AG04450 (cell line): ENCODE measurements around the gene DCAF8. TPM values are rescaled to one million over a fixed set of nuclear protein-coding genes. Genes with fewer than 3 reads are reported as not detected.

Source experiments
- CTCF ChIA-PET: fragments of 300-600, 350-600 bp; formaldehyde crosslinking; extraction: SDS; loops from one replicate; lab custom pipeline; 2022; ENCODE audit warnings: antibody characterized with exemption, inconsistent platforms; lab: Charles Lee
- POLR2A ChIA-PET: fragments of 350-600 bp; formaldehyde crosslinking; extraction: SDS; loops from one replicate; lab custom pipeline; 2021; ENCODE audit warnings: antibody characterized with exemption, inconsistent platforms; lab: Yijun Ruan, JAX
- DNase-seq: peaks from one replicate; pipeline ENCODE4 v3.0.0-alpha.2; 2011; ENCODE audit warnings: low read depth, low spot score
- H3K27ac ChIP-seq: one replicate; pipeline ENCODE4 v1.5.1; 2012; ENCODE audit warnings: low read depth, low read length, control low read depth
- H3K27me3 ChIP-seq: one replicate; pipeline ENCODE4 v1.6.0; 2012; ENCODE audit warnings: low read length; ENCODE audit not compliant: control insufficient read depth, insufficient read depth
- H3K4me3 ChIP-seq: 2 replicates; pipeline ENCODE4 v1.5.1; 2011; ENCODE audit warnings: mild to moderate bottlenecking, low read depth, low read length, control low read depth
- H3K9me3 ChIP-seq: 2 replicates; pipeline ENCODE4 v1.5.1; 2012; ENCODE audit warnings: low read length; ENCODE audit not compliant: control insufficient read depth, insufficient read depth
- polyA plus RNA-seq: library from polyadenylated mRNA; depleted of rRNA; stranded (reverse); fragments of >200 nt; gene quantifications from 2 replicates; pipeline ENCODE4 v1.2.3, GENCODE V29; 2011
- TF ChIP-seq, protein P1 (sequence below): IDR thresholded peaks from 2 replicates; pipeline ENCODE4 v1.5.1; 2011; ENCODE audit warnings: low read depth, low read length, control low read depth, inconsistent platforms

DCAF8 gene
- polyA plus RNA-seq, 1 experiment: 108 TPM

- H3K4me3 ChIP-seq: no peak overlapping the region
- H3K9me3 ChIP-seq: no peaks in the 10 kb centered on the region
- DNase-seq: no peak
- TF ChIP-seq, protein P1, sequence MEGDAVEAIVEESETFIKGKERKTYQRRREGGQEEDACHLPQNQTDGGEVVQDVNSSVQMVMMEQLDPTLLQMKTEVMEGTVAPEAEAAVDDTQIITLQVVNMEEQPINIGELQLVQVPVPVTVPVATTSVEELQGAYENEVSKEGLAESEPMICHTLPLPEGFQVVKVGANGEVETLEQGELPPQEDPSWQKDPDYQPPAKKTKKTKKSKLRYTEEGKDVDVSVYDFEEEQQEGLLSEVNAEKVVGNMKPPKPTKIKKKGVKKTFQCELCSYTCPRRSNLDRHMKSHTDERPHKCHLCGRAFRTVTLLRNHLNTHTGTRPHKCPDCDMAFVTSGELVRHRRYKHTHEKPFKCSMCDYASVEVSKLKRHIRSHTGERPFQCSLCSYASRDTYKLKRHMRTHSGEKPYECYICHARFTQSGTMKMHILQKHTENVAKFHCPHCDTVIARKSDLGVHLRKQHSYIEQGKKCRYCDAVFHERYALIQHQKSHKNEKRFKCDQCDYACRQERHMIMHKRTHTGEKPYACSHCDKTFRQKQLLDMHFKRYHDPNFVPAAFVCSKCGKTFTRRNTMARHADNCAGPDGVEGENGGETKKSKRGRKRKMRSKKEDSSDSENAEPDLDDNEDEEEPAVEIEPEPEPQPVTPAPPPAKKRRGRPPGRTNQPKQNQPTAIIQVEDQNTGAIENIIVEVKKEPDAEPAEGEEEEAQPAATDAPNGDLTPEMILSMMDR: no peak
- no peak overlapping the region for H3K27ac ChIP-seq
- POLR2A ChIA-PET: interaction anchor here (1.3 kb wide), 1 partner anchor 58 kb away, joined by 4 read pairs; the partner anchor contains the start of gene PEX19
- CTCF ChIA-PET: interaction anchor here (1.2 to 4.6 kb wide), 7 partner anchors 20 to 125 kb away, joined by 3 to 27 read pairs (median 9); no protein-coding TSS in a partner anchor
- no peaks in the 10 kb centered on the region for H3K27me3 ChIP-seq
Measured at GRCh38 chr1:160226623-160227022, 35.7 kb downstream of the DCAF8 start.

DNA sequence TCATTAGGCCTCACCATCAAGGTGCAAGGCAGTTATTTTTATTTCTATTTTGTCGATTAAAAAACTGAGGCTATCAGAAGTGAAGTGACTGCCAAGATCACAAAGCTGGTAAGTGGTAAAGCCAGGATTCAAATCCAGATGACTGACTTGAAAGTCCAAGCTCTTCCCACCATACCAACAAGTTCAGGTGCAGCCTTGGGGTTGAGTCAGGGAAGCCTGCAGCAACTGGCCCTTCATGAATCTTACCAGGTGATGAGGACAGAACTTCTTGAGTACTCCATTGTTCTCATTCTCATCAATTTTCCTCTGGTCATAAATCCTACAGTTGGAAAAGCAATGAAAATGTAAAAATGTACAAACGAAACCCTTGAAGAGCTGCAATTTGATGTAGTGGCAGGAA, 37.0 kb downstream of the DCAF8 start:
- H3K4me3 ChIP-seq: no peak overlapping the region
- H3K27me3 ChIP-seq: no peaks in the 10 kb centered on the region
- CTCF ChIA-PET: interaction anchor here (0.9 to 3.3 kb wide), 4 partner anchors 27 to 140 kb away, joined by 4 to 16 read pairs (median 8); no protein-coding TSS in a partner anchor
- TF ChIP-seq, protein P1: no peak
- H3K27ac ChIP-seq: no peak overlapping the region
- no peaks in the 10 kb centered on the region for H3K9me3 ChIP-seq
- POLR2A ChIA-PET: interaction anchor here (1.2 to 1.3 kb wide), 2 partner anchors 10 to 60 kb away, joined by 4 to 5 read pairs; partner anchors contain the start of gene PEX19
- no peak for DNase-seq

- Histone ChIP-seq H3K27me3 (no peaks in the 10 kb centered on the region), H3K4me3 (no peak overlapping the region), H3K27ac (no peak overlapping the region), H3K9me3 (no peaks in the 10 kb centered on the region)
- ChIA-PET POLR2A (interaction anchor here (1.2 kb wide), 1 partner anchor 11 kb away, joined by 5 read pairs; no protein-coding TSS in a partner anchor), CTCF (interaction anchor here (0.6 to 2.2 kb wide), 4 partner anchors 17 to 139 kb away, joined by 3 to 9 read pairs (median 6); no protein-coding TSS in a partner anchor)
- TF ChIP-seq, protein P1: no peak
- DNase-seq: no peak
Measured at GRCh38 chr1:160224606-160225005, 37.7 kb downstream of the DCAF8 start.

DNA sequence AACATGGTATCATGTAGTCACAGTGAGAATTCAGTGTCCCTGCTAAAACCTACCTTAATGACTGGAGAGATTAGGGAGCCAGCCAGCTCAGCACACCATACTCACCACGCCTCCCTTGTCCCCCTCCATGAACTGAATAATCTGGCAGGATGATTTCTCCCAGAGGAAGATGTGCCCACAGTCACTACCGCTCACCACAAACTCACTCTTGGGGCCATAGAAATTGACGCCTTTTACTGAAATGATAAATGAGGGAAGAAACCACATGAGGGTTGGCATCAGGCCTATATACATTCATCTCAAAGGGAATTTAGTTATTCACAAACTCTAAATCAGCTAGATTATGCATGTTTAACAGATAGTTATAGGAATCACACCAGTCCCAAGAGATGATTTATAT, 39.8 kb downstream of the DCAF8 start:
- TF ChIP-seq, protein P1: no peak
- Histone ChIP-seq H3K27ac (no peak overlapping the region), H3K9me3 (no peaks in the 10 kb centered on the region), H3K4me3 (no peak overlapping the region), H3K27me3 (no peaks in the 10 kb centered on the region)
- DNase-seq: no peak
- ChIA-PET POLR2A (interaction anchor here (0.6 kb wide), 1 partner anchor 108 kb away, joined by 4 read pairs; no protein-coding TSS in a partner anchor), CTCF (interaction anchor here (4.3 to 6.6 kb wide), 4 partner anchors 28 to 136 kb away, joined by 64 to 258 read pairs (median 144); partner anchors contain the start of gene CASQ1)

DNA sequence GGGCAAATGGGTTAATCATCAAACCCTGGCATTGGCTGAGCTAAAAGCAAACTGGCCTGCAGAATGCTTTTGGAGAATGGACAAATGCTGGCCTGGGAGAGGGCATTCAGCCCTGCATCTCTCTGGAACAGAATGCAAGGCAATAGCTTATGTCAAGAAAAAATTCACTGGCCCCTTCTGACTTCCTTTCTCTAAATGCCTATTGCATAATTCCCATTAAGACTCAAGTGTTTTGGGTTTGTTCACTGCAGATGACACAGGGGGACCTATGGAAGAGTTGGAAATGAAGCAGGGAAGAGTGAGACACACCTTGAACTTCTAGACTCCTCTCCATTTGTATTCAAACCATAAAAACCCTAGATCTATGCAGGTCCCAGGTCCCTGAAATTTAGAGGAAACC, 41.3 kb downstream of the DCAF8 start:
- no peak overlapping the region for H3K4me3 ChIP-seq
- H3K9me3 ChIP-seq: no peaks in the 10 kb centered on the region
- TF ChIP-seq, protein P1: no peak
- ChIA-PET CTCF (interaction anchor here (2.0 to 6.6 kb wide), 11 partner anchors 8 to 134 kb away, joined by 11 to 258 read pairs (median 52); partner anchors contain the start of genes CASQ1 and IGSF8), POLR2A (interaction anchor here (1.2 to 2.3 kb wide), 2 partner anchors 28 to 120 kb away, joined by 3 to 11 read pairs; no protein-coding TSS in a partner anchor)
- H3K27ac ChIP-seq: no peak overlapping the region
- H3K27me3 ChIP-seq: no peaks in the 10 kb centered on the region
- DNase-seq: no peak
